Type B pancreatic cell (in vitro differentiated cells): ENCODE measurements around the gene C2CD4A. TPM values are rescaled to one million over a fixed set of nuclear protein-coding genes. Genes with fewer than 3 reads are reported as not detected.
"Not testable (repeated sequence)": the region's sequence is repeated elsewhere in the genome, so short reads cannot be mapped to it uniquely, and the experiment has no call there.

Experiments used
- DNase-seq: peaks from one replicate; pipeline ENCODE4 v3.0.0; 2021; ENCODE audit warnings: mixed read lengths; ENCODE audit not compliant: unreplicated experiment; ENCODE audit errors: extremely low spot score
- H3K27ac Mint-ChIP-seq: 2 replicates; pipeline ENCODE4 v1.8.0; 2021; ENCODE audit warnings: mild to moderate bottlenecking, mixed read lengths
- H3K27me3 Mint-ChIP-seq: 2 replicates; pipeline ENCODE4 v1.8.0; 2021; ENCODE audit warnings: mixed read lengths
- H3K36me3 Mint-ChIP-seq: 2 replicates; pipeline ENCODE4 v1.8.0; 2021; ENCODE audit warnings: mixed read lengths
- H3K4me1 Mint-ChIP-seq: one replicate; pipeline ENCODE4 v1.8.0; 2021; ENCODE audit warnings: mixed read lengths; ENCODE audit not compliant: unreplicated experiment
- H3K4me3 Mint-ChIP-seq: 2 replicates; pipeline ENCODE4 v1.8.0; 2021; ENCODE audit warnings: mild to moderate bottlenecking, mixed read lengths
- H3K9me3 Mint-ChIP-seq: 2 replicates; pipeline ENCODE4 v1.8.0; 2021; ENCODE audit warnings: mixed read lengths
- total RNA-seq: library from RNA; stranded (reverse); gene quantifications from 2 replicates; pipeline ENCODE4 v1.2.1, GENCODE V29; 2021; ENCODE audit warnings: low replicate concordance
- TF ChIP-seq, protein P1 (sequence below): fragments of 200-600 bp; sonication (generic); conservative IDR thresholded peaks from 2 replicates; pipeline ENCODE4 v1.5.0; 2021; ENCODE audit warnings: antibody characterized with exemption, mild to moderate bottlenecking

The C2CD4A gene
- total RNA-seq, 1 donor from 2014 or later: 1.7 TPM

DNA sequence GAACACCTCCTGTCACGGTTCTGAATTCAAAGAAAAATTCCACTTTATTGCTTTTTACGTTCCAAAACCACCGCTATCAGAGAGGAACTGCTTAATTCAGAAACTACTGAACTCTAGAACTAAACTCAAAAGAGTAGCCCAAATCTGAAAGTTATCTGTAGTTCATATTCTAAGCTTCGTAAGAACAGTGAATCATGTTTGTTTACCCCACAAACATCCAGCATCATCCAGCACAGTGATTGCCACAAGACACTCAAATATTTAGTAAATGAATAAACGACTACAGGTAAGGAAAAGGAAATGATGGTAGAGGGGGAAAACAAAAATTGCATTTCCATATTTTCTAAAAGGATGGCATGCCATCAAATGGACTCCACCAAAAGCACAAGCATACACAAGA is 38.9 kb upstream of the C2CD4A start:
- Mint-ChIP-seq H3K36me3 (peaks cover 4% of the 10 kb centered on the region), H3K4me1 (no peaks in the 10 kb centered on the region), H3K27ac (no peak overlapping the region), H3K9me3 (no peaks in the 10 kb centered on the region), H3K4me3 (no peak overlapping the region), H3K27me3 (no peaks in the 10 kb centered on the region)
- TF ChIP-seq, protein P1, sequence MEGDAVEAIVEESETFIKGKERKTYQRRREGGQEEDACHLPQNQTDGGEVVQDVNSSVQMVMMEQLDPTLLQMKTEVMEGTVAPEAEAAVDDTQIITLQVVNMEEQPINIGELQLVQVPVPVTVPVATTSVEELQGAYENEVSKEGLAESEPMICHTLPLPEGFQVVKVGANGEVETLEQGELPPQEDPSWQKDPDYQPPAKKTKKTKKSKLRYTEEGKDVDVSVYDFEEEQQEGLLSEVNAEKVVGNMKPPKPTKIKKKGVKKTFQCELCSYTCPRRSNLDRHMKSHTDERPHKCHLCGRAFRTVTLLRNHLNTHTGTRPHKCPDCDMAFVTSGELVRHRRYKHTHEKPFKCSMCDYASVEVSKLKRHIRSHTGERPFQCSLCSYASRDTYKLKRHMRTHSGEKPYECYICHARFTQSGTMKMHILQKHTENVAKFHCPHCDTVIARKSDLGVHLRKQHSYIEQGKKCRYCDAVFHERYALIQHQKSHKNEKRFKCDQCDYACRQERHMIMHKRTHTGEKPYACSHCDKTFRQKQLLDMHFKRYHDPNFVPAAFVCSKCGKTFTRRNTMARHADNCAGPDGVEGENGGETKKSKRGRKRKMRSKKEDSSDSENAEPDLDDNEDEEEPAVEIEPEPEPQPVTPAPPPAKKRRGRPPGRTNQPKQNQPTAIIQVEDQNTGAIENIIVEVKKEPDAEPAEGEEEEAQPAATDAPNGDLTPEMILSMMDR: no peak
- no peak for DNase-seq

DNA sequence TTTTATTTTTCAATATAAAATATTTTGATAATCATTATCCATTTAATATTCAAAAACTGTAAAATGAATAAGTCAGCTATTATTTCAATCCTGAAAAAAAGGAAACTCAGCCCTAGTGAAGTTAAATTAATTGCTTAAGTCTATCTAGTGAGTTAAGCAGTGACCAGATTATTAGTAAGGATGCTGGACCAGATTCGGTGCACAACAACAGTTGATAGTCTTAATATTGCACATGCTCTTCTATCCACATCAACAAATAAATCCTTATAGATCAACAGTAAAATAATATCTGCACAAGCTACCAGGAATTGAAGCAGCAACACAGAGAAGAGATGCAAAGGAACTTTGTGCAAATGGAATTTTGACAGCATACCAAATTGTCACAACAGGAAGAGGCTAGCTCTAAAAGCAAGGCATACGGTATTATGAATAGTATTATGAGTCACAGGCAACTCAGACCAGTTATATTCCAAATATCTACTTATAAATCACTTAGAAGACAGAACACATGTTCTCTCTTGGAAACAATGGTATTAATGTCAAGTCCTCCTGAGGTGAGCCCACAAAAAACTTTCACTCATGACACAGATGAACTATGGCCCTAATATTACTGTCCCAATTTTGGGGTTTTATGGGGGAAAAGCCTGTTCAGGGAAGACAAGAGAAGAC is 31.4 kb upstream of the C2CD4A start:
- H3K9me3 Mint-ChIP-seq: no peaks in the 10 kb centered on the region
- TF ChIP-seq, protein P1: no peak
- H3K27me3 Mint-ChIP-seq: no peaks in the 10 kb centered on the region
- H3K4me1 Mint-ChIP-seq: peaks cover 6% of the 10 kb centered on the region
- H3K4me3 Mint-ChIP-seq: no peak overlapping the region
- H3K36me3 Mint-ChIP-seq: peaks cover 24% of the 10 kb centered on the region
- H3K27ac Mint-ChIP-seq: no peak overlapping the region
- no peak for DNase-seq

DNA sequence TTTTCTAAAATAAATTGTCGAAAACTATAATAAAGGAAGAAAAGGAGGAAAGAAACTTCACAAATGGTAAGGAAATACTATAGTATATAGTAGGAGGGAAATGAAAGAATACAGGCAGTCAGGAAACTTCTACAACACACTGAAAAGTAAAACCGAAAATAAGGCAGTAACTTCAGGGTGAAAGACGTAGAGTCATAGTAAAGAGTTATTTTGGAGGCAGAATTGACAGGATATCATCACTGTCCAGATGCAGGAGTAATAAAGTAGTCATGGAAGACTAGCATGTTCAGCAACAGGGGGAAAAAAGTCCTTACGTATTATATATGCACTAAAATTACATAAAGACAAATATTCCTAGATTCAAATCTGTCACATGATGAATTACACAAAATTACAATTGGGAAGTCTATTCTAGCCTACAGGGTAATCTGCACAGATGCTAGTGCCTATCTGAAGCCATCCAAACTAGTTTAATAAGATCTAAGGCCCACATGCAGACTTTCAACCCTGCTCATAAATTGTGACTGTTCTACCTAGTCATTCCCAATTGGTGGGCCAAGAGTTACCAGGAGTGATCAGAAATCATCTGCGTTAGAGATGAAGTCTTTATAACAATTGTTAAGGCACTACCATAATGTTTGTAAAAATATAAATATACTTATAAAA is 20.6 kb upstream of the C2CD4A start:
- H3K27me3 Mint-ChIP-seq: no peaks in the 10 kb centered on the region
- no peak overlapping the region for H3K27ac Mint-ChIP-seq
- no peak overlapping the region for H3K4me3 Mint-ChIP-seq
- no peaks in the 10 kb centered on the region for H3K9me3 Mint-ChIP-seq
- TF ChIP-seq, protein P1: no peak
- DNase-seq: no peak
- H3K36me3 Mint-ChIP-seq: no peaks in the 10 kb centered on the region
- H3K4me1 Mint-ChIP-seq: no peaks in the 10 kb centered on the region

DNA sequence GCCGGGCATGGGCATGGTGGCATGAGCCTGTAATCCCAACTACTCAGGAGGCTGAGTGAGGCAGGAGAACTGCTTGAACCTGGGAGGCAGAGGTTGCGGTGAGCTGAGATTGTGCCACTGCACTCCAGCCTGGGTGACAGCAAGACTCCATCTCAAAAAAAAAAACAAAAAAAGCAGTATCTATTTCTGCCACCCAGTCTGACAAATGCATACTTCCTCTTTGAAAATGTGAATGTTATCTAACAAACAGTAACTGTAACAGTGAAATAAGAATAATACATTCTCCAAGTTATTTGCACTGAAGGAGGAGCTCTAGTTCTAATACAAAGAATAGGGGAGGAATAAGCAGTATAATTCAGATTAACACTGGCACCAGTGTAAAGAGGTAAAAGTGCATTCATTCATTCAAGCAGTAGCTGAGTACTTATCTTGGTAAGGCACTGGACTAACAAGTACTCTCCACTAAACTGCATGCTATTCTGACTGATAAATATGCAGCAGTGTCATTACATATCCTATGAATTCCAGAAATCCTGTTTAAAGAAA is 19.4 kb upstream of the C2CD4A start:
- TF ChIP-seq, protein P1: no peak
- Mint-ChIP-seq H3K27me3 (no peaks in the 10 kb centered on the region), H3K9me3 (no peaks in the 10 kb centered on the region), H3K4me1 (peaks cover 4% of the 10 kb centered on the region), H3K27ac (no peak overlapping the region), H3K36me3 (no peaks in the 10 kb centered on the region), H3K4me3 (no peak overlapping the region)
- DNase-seq: no peak

DNA sequence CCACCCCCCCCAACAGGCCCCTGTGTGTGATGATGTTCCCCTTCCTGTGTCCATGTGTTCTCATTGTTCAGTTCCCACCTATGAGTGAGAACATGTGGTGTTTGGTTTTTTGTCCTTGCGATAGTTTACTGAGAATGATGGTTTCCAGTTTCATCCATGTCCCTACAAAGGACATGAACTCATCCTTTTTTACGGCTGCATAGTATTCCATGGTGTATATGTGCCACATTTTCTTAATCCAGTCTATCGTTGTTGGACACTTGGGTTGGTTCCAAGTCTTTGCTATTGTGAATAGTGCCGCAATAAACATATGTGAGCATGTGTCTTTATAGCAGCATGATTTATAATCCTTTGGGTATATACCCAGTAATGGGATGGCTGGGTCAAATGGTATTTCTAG is 18.5 kb upstream of the C2CD4A start:
- not testable (repeated sequence) for H3K27ac Mint-ChIP-seq

DNA sequence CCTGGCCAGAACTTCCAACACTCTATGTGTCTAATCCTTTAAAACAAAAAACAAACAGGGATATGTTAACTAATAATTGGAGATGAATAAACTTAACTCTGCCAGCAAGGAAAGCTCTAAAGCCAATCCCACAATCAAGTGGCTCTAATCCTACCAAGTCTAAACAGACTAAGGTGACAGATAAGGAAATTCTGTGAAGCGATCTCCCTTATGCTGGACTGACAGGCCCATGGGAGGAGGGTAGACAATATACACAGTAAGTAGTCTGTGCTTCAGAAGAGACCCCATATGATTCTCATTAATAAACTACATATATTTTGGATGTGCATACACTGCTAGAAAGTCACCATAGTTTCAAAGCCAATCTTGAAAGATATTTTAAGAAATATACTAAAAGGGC is 16.7 kb upstream of the C2CD4A start:
- no peaks in the 10 kb centered on the region for H3K27me3 Mint-ChIP-seq

More for the DNA sequence above, 18.5 kb upstream of the C2CD4A start:
- not testable (repeated sequence) for H3K4me1 Mint-ChIP-seq, H3K36me3 Mint-ChIP-seq, H3K27me3 Mint-ChIP-seq, DNase-seq, H3K4me3 Mint-ChIP-seq, H3K9me3 Mint-ChIP-seq

More for the DNA sequence above, 16.7 kb upstream of the C2CD4A start:
- DNase-seq: no peak
- H3K36me3 Mint-ChIP-seq: no peaks in the 10 kb centered on the region
- TF ChIP-seq, protein P1: no peak
- peaks cover 12% of the 10 kb centered on the region for H3K4me1 Mint-ChIP-seq
- H3K27ac Mint-ChIP-seq: no peak overlapping the region
- no peak overlapping the region for H3K4me3 Mint-ChIP-seq
- no peaks in the 10 kb centered on the region for H3K9me3 Mint-ChIP-seq
